K562 (cell line): Measurements from ENCODE around the gene TMEM203. TPM values are rescaled to one million over a fixed set of nuclear protein-coding genes. Genes with fewer than 3 reads are reported as not detected.
A peak's percentile ranks its signal among the peaks of the same experiment; 100 is the strongest.

Source experiments
- ADNP ChIP-seq: fragments of 200-800 bp; sonication (Bioruptor generic); IDR thresholded peaks from 2 replicates; pipeline ENCODE4 v1.6.1; 2016; ENCODE audit warnings: missing genetic modification characterization, missing compliant biosample characterization
- CBX2 ChIP-seq: fragments of 200-600 bp; sonication (generic); IDR thresholded peaks from one replicate; pipeline ENCODE4 v1.6.1; 2012; ENCODE audit warnings: mild to moderate bottlenecking, low read length, inconsistent platforms; ENCODE audit not compliant: insufficient read depth, poor library complexity, severe bottlenecking
- CBX5 ChIP-seq: IDR thresholded peaks from 2 replicates; pipeline ENCODE4 v1.6.1; 2014; ENCODE audit warnings: low read depth, borderline replicate concordance
- CEBPB ChIP-seq: fragments of 450-650 bp; IDR thresholded peaks from 2 replicates; pipeline ENCODE4 v1.6.1; 2016; ENCODE audit warnings: missing genetic modification characterization, missing compliant biosample characterization
- CTCF ChIP-seq, 3 experiments: IDR thresholded peaks in 2 of 3; conservative IDR thresholded peaks in 1 of 3; 2 replicates each; pipeline ENCODE4 v1.5.1; 2011 to 2012; ENCODE audit warnings: low read length in 3 of 3, mild to moderate bottlenecking in 3 of 3, control low read depth in 2 of 3, improper control_type of control experiment in 1 of 3, inconsistent platforms in 1 of 3, low read depth in 1 of 3, mixed read lengths in 1 of 3, moderate library complexity in 1 of 3; ENCODE audit not compliant: insufficient read depth in 2 of 3
- ETV1 ChIP-seq: fragments of 450-650 bp; conservative IDR thresholded peaks from 2 replicates; pipeline ENCODE4 v1.6.1; 2016; ENCODE audit warnings: missing genetic modification characterization, control low read depth, low read depth, missing compliant biosample characterization
- FOSL1 ChIP-seq: fragments of 200-800 bp; sonication (Bioruptor generic); conservative IDR thresholded peaks from 2 replicates; pipeline ENCODE4 v1.6.1; 2016; ENCODE audit warnings: missing genetic modification characterization, missing compliant biosample characterization
- HDAC1 ChIP-seq, 2 experiments: fragments of 450-650 bp; IDR thresholded peaks; 2 replicates each; pipeline ENCODE4 v1.6.1; 2016 to 2017; ENCODE audit warnings: inconsistent platforms in 1 of 2, mild to moderate bottlenecking in 1 of 2, moderate library complexity in 1 of 2
- IRF2 ChIP-seq: sonication (generic); formaldehyde crosslinking; IDR thresholded peaks from 2 replicates; pipeline ENCODE4 v1.8.1; 2022; ENCODE audit warnings: mild to moderate bottlenecking, missing genetic modification reagents
- IRF9 ChIP-seq: fragments of 450-650 bp; IDR thresholded peaks from 2 replicates; pipeline ENCODE4 v1.6.1; 2016; ENCODE audit warnings: missing biosample characterization, missing genetic modification characterization
- KDM2B ChIP-seq: fragments of 250-450 bp; sonication (Bioruptor Pico); IDR thresholded peaks from 2 replicates; pipeline ENCODE4 v1.8.0; 2021; ENCODE audit warnings: mild to moderate bottlenecking, moderate library complexity
- MAFG ChIP-seq: fragments of 450-650 bp; conservative IDR thresholded peaks from 2 replicates; pipeline ENCODE4 v1.6.1; 2016; ENCODE audit warnings: missing genetic modification characterization, missing compliant biosample characterization
- MLLT1 ChIP-seq, 2 experiments: fragments of 450-650 bp; IDR thresholded peaks; 2 replicates each; pipeline ENCODE4 v1.6.1; 2016
- NR3C1 ChIP-seq: sonication (generic); formaldehyde crosslinking; IDR thresholded peaks from 2 replicates; pipeline ENCODE4 v1.8.1; 2022; ENCODE audit warnings: missing genetic modification reagents
- PHB2 ChIP-seq: fragments of 450-650 bp; IDR thresholded peaks from 2 replicates; pipeline ENCODE4 v1.6.1; 2017; ENCODE audit warnings: low read depth
- PKNOX1 ChIP-seq: fragments of 450-650 bp; IDR thresholded peaks from 2 replicates; pipeline ENCODE4 v1.6.1; 2016
- SMAD1 ChIP-seq: fragments of 150-350 bp; IDR thresholded peaks from 2 replicates; pipeline ENCODE4 v1.6.1; 2014; ENCODE audit warnings: low read length, low read depth; ENCODE audit not compliant: partially characterized antibody
- ZEB2 ChIP-seq: fragments of 450-650 bp; IDR thresholded peaks from 2 replicates; pipeline ENCODE4 v1.6.1; 2016
- ZFP1 ChIP-seq: fragments of 450-650 bp; formaldehyde crosslinking; IDR thresholded peaks from 2 replicates; pipeline ENCODE4 v1.4.0; 2020; ENCODE audit warnings: mild to moderate bottlenecking, mixed read lengths
- ZFPM2 ChIP-seq: fragments of 250-450 bp; sonication (Bioruptor Pico); IDR thresholded peaks from 2 replicates; pipeline ENCODE4 v1.5.1; 2022; ENCODE audit warnings: mild to moderate bottlenecking
- ZNF586 ChIP-seq: fragments of 450-650 bp; formaldehyde crosslinking; conservative IDR thresholded peaks from 2 replicates; pipeline ENCODE4 v1.4.0; 2020; ENCODE audit warnings: mild to moderate bottlenecking, moderate library complexity
- ZNF639 ChIP-seq, 2 experiments: fragments of 200-800 bp in 1 of 2; sonication (Bioruptor generic) in 1 of 2; sonication (generic) in 1 of 2; formaldehyde crosslinking in 1 of 2; IDR thresholded peaks in 1 of 2; conservative IDR thresholded peaks in 1 of 2; 2 replicates each; pipeline versions ENCODE4 v1.5.0 to v1.6.1; 2016 to 2020; ENCODE audit warnings: missing compliant biosample characterization in 1 of 2, missing genetic modification characterization in 1 of 2, missing genetic modification reagents in 1 of 2
- polyA plus RNA-seq, 8 experiments: library from polyadenylated mRNA; depleted of rRNA in 4 of 8; stranded (reverse) in 5 of 8; unstranded in 3 of 8; fragments of >200 nt; fragmentation: Nextera tagmentation in 2 of 8; fragmentation: Illumina TruSeq in 1 of 8; extraction: Ambion mirVana in 2 of 8; extraction: Trizol in 1 of 8; gene quantifications; 2 replicates each; pipeline versions ENCODE4 v1.2.1 to v1.2.3, GENCODE V29; 2011 to 2014; ENCODE audit warnings: inconsistent platforms in 1 of 8, missing spikeins in 1 of 8
- total RNA-seq, 7 experiments: library from RNA; depleted of rRNA in 6 of 7; stranded (reverse); fragments of >200 nt in 6 of 7; fragmentation: Illumina TruSeq in 2 of 7; extraction: Trizol in 2 of 7; gene quantifications; 2 replicates each; pipeline versions ENCODE4 v1.2.1 to v1.2.3, GENCODE V29; 2011 to 2021; ENCODE audit warnings: low replicate concordance in 1 of 7

TMEM203 gene
- total and polyA plus RNA-seq, 9 of the 15 experiments (the other 6 are each of a cell fraction or from before 2014, with no cell fraction given) = 8.8 to 59.5 (median 37.6) TPM

- TF ChIP-seq MLLT1 (IDR thresholded peaks at IDR 0.05) (peak in 1 of 2 experiments; percentile 70; a peak in 1 of 4 replicates), IRF9 (tag) (no peak), HDAC1 (IDR thresholded peaks at IDR 0.05) (peak in 1 of 2 experiments; percentile 21; a peak in 1 of 4 replicates), ZFP1 (no peak), ZNF586 (no peak), CTCF (IDR thresholded peaks at IDR 0.05 in 2 of 3, conservative IDR thresholded peaks at IDR 0.05 in 1 of 3; ENCODE audit: insufficient read depth in 2 of 3, low read depth in 1 of 3, low read length in 3 of 3) (peak; percentile 99 to 100 (median 99)), ZFPM2 (no peak), SMAD1 (no peak), ADNP (tag) (no peak), CEBPB (tag) (no peak), FOSL1 (no peak; the same call in 1 of the 2 replicates), NR3C1 (CRISPR knock-in tag) (no peak), IRF2 (no peak), PKNOX1 (peak; percentile 74), ETV1 (tag) (peak; percentile 88), PHB2 (no peak), CBX2 (no peak), ZNF639 (CRISPR knock-in tag; conservative IDR thresholded peaks at IDR 0.05 in 1 of 2, IDR thresholded peaks at IDR 0.05 in 1 of 2) (no peak), ZEB2 (peak; percentile 45; the same call in 1 of the 2 replicates), KDM2B (CRISPR knock-in tag) (no peak), CBX5 (no peak), MAFG (tag) (no peak)
Measured at GRCh38 chr9:137236238-137236935, 30.9 kb upstream of the TMEM203 start (continued).
